SU-DHL-6 (cell line): ENCODE data around the gene NVL.

Source experiments
- EZH2phosphoT487 ChIP-seq: fragments of 200-600 bp; sonication (generic), shearing (Covaris generic); conservative IDR thresholded peaks from 2 replicates; pipeline ENCODE4 v1.6.1; 2018; ENCODE audit warnings: mild to moderate bottlenecking, antibody characterized with exemption, low read length, moderate library complexity, mixed read lengths
- TF ChIP-seq, protein P1 (sequence below): fragments of 200-600 bp; sonication (generic); IDR thresholded peaks from one replicate; pipeline ENCODE4 v1.5.1; 2017; ENCODE audit warnings: antibody characterized with exemption, mild to moderate bottlenecking, low read length, moderate library complexity; ENCODE audit not compliant: insufficient read depth, poor library complexity, severe bottlenecking

DNA sequence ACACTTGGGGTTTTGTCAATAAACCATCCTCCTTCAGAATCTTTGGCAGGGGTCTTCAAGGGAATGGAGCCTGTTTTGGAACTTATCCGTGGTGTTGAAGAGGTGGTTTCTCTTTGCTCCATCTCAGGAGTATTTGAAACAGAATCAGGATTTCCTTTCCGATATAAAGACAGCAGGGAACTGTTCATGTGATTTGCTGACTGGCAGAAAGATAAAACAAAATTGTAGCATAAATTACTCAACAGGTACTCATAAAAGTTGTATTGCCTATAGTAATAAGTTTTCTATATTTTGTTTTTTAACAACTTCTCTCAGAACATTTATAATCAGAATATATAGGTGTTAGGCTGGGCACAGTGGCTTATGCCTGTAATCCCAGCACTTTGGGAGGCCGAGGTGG lies 21.9 kb downstream of the NVL start:
- TF ChIP-seq, protein P1, sequence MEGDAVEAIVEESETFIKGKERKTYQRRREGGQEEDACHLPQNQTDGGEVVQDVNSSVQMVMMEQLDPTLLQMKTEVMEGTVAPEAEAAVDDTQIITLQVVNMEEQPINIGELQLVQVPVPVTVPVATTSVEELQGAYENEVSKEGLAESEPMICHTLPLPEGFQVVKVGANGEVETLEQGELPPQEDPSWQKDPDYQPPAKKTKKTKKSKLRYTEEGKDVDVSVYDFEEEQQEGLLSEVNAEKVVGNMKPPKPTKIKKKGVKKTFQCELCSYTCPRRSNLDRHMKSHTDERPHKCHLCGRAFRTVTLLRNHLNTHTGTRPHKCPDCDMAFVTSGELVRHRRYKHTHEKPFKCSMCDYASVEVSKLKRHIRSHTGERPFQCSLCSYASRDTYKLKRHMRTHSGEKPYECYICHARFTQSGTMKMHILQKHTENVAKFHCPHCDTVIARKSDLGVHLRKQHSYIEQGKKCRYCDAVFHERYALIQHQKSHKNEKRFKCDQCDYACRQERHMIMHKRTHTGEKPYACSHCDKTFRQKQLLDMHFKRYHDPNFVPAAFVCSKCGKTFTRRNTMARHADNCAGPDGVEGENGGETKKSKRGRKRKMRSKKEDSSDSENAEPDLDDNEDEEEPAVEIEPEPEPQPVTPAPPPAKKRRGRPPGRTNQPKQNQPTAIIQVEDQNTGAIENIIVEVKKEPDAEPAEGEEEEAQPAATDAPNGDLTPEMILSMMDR = no peak
- TF ChIP-seq EZH2phosphoT487 = no peak
